ENCODE measurements around the gene ETS1.

ETS1 gene

GRCh38 chr11:128477811-128478210, 109.5 kb downstream of the ETS1 start:
- DNase-seq: no peak

DNA sequence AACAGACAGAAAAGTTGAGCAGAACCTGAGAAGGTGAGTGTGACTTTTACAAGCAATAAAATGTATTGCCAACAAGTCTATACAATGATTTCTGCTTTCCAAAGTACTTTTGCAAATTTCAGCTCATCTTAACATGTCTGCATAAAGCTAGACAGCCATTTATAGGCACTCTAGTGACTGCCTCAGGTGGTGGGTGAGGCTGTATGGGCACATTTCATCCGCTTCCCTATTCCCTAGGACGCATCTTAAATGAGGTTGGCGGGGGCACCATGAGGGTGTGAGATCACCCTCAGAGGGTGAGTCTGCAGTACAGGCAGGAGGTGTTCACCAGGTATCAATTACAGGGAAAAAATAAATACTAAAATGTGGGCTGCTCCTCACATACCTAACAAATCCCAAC, 110.1 kb downstream of the ETS1 start:
- DNase-seq: no peak

- peak in 2 of 4 experiments; percentile 39 to 46 for DNase-seq
These were observed 110.6 kb downstream of the ETS1 start for GRCh38 chr11:128476729-128477128.

- DNase-seq: no peak
These were observed 111.3 kb downstream of the ETS1 start for GRCh38 chr11:128476049-128476448.

- no peak for DNase-seq
These were observed 113.1 kb downstream of the ETS1 start for GRCh38 chr11:128474036-128474874.

GRCh38 chr11:128473636-128474035, 113.7 kb downstream of the ETS1 start:
- no peak for DNase-seq

DNA sequence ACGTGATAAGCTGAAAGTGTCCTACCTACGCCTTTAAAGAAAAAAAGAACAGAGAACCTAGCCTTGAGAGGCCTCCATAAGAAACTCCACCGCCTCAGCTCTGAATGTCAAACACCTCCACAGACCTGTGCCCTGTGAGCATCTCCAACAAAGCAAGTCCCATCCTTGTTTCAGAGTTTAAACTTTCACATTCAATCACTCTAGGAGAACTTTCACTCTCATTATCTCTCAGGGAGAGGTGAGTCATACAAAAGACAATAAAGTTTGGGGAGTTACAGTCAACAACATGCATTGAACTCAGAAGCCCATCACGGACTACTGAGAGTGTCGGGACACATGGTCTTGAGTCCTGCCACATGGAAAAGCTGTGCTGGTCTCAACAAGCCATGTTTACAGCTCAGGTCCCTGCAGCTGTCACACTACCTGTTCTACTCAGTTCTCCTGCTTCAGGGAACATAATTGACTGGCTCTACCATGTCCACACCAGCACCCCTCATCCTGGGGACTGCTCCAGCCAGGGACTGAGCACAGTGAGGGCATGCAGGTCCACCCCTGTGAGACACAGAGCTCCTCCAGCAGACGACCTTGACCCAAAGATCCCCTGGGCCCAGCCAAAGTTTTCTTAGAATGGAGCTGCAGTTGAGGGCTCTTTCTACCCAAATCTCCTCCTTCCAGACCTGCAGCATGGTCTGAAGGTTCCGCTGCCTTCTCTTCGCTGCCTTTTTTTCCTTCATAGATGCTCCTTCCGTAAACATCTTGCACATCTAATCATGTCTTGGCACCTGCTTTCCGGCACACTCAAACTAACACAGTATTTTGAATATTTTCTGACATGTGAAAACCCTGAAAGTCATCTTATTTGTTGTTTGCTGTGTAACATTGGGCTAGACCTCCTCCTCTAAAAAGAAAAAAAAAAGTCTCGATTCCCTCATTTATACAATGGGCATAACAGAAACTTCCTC, 114.9 kb downstream of the ETS1 start:
- peak in 1 of 4 experiments; percentile 24 for DNase-seq

- DNase-seq: no peak
These were observed 116.2 kb downstream of the ETS1 start for GRCh38 chr11:128471138-128471661.

GRCh38 chr11:128470081-128470480, 117.3 kb downstream of the ETS1 start:
- DNase-seq: no peak

DNA sequence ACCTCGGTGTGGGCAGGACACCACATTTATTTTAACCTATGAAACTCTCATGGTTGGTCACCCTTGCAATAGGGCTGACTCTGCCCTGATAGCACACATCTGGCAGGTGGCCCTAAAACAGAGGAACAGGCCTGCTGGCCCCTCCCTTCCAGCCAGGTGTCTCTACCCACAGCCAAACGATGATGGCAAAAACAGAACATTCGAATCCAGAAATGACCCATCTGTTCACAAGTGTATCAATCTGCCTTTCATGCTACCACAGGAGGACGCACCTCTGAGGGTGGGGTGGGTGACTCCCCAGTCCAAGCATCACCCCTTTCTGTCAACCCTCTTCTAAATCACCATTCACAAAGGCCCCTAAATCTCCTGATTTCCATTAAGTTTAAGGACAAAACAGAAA, 118.1 kb downstream of the ETS1 start:
- DNase-seq: no peak

DNA sequence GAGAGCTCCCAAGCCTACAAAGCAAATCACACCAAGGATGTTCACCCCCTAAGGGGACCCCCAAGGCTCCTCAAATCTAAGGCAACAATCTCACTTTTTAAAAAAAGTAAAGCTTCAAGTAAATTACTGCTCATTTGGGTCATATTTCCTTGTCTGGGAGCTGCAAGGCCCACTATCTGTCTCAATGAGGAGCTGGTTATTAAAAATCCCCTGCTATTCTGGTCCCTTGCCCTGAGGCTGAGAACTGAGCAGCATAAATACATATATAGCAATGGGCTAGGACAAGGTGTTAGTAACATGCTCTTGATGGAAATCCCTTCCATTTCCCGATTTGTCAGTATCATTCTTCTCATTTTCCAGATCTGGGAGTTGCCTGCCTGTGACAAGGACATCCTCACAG, 119.2 kb downstream of the ETS1 start:
- DNase-seq: no peak

GRCh38 chr11:128467610-128468041, 119.7 kb downstream of the ETS1 start:
- no peak for DNase-seq

DNA sequence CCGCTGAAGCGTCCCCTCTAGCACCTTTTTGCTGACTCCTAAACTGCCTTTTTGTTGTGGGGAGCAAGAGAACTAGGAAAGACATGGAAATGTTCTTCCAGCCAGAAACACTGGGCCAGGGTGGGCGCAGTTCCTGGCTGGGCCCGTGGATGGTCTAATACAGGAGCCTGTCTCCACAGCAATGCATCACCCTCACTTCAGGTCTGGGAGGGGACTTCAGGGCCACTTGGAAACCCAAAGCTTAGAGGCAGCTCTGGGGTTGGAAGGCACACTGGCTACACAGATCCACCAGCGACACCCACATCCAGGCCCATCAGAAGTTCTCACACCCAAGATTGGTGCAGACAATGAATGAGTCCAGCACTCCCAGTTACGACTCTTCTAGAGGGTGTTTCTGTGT, 120.3 kb downstream of the ETS1 start:
- DNase-seq: no peak

- DNase-seq: no peak
These were observed 121.2 kb downstream of the ETS1 start for GRCh38 chr11:128465946-128466705.

DNA sequence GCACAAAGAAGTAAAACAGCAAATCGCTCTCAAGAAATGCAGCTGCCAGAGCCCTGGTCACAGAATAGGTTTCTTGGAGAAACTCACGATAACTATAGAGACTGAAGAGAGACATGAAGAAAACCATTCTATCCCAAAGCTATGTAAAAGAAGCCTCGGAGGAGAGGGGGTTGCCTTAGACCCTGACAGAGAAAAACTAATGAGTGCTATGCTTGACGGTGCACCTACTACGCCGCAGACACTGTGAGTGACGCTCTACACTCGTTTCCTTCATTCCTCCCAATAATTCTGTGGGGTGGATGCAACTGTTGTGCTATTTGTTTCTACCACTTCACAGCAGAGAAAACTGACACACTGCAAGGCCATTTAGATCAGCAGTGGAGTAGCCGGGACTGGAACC, 121.8 kb downstream of the ETS1 start:
- DNase-seq: no peak

DNA sequence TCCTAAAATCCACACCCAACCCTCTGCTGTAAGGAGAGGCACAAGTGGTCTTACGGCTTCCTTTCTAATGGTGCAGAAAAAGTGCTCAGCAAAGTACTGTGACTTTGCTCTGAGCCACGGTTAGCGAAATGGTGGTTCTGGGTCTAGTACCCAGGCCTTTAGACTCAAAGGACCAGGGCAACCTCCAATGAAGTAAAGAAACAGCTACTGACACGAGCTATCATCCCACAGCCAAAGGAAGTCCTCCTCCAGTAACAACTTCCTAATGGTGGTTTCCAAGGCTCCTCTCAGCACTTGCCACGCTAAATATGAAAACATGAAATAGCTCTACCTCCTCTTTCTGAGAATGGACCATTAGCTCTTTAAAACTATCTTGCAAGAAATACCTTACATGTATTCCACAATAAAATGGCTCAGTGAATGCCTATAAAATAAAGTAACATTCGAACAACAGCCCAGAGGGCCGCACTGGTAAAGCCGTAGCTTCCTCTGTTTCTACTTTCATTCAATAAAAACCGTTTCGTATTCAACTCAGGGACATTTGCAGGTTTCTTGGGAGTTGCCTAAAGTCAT, 122.4 kb downstream of the ETS1 start:
- no peak for DNase-seq

DNA sequence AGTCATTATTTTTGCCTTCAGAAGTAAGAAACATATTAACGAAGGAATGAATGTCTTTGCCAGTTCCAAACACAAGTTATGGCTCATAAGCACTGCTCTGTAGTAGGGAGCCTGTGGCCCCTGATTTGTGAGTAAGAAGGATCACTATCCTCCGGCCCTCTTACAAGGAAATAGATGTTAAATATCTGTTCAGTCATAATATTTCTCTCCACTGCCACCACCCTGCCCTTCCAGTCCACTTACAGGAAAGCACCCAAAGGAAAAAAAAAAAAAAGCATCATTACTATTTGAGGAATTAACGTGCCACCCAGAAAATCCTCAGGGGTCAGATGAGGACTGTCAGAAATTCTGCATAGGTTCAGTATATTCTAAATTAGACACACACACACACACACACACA, 123.4 kb downstream of the ETS1 start:
- no peak for DNase-seq

DNA sequence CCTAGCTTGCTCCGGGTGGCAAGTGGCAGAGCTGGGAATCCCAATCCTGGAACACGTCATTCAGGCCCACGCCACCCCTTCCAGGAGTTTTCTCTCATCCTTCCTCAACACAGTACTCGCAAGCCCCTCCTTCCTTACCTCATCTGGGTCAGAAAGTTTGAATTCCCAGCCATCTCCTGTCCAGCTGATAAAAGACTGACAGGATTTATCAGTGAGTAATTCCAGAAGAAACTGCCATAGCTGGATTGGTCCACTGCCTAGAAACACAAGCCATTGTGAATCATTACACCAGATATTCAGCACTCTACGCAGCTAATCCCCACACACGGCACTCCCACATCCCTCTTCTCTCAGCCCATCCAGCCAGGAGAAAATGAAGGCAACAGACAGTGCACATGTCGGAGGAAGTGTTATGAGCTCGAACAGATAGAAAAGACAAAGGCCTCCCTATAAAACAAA, 124.0 kb downstream of the ETS1 start:
- no peak for DNase-seq

DNA sequence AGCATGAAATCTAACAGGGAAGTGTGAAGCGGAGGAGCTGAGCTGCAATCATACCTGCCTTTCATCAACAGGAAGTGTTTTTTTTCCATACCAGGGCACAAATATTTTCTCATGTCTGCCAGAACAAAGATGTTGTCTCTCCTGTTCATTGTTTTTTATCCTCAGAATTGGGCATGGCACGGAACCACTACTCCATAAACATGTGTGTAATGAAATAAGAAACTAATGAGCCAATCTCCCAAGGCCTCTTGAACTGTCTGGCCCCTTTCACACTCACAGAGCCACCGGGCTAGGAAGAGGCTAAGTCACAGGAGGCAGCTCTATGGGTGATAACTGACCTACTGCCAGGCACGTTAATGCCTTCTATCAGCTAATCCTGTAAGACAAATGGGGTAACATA, 124.4 kb downstream of the ETS1 start:
- DNase-seq: no peak

- DNase-seq: no peak
These were observed 125.2 kb downstream of the ETS1 start for GRCh38 chr11:128462189-128462588.

DNA sequence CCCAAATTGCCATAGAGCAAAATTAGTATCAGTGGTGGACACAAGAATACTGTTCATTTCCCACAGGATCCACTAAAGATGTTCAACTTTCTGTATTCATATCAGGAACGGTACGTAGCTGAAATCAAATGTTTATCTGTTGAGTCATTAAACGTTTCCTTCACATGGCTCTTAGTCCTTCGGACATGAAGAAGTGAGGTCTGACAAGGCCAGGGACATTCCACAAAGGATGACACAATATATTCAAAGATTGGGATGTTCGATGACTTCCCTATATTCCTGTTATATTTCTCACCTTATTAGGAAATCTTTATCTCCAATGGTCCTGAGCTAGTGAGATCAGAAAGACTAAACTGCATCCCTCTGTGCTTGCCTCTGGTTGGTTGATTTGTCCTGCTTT, 129.0 kb downstream of the ETS1 start:
- DNase-seq: no peak

DNA sequence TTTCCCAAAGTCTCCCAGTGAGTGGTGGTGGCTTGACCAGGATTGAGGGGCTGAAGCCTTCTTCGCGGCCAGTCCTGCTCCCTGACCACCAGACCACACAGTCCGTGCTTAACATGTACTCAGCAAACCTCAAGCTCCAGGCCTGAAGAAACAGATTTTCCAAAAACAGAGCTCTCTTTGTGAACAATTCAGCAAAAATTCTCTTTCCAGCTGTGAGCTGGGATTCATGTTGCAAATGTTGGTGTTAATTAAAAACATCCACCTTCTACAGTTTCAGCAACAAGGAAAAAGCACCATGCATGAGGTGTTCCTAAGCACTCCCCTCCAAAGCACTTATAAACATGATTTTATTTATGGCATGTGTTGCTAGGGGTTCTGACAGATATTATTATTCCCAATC, 129.5 kb downstream of the ETS1 start:
- no peak for DNase-seq
